Stimulated activated CD4-positive, alpha-beta T cell treated with anti-CD3 and anti-CD28 coated beads, Interleukin-4, amount 100 ng/mL, for 48 hours (primary cell): ENCODE data around the gene ABI1.
"Not testable (repeated sequence)": the region's sequence is repeated elsewhere in the genome, so short reads cannot be mapped to it uniquely, and the experiment has no call there.

Source experiments
- DNase-seq, 2 donors: peaks; one replicate each; pipeline ENCODE4 v3.0.0-alpha.2; 2020; ENCODE audit warnings: low read depth in 2 of 2

Gene ABI1

DNA sequence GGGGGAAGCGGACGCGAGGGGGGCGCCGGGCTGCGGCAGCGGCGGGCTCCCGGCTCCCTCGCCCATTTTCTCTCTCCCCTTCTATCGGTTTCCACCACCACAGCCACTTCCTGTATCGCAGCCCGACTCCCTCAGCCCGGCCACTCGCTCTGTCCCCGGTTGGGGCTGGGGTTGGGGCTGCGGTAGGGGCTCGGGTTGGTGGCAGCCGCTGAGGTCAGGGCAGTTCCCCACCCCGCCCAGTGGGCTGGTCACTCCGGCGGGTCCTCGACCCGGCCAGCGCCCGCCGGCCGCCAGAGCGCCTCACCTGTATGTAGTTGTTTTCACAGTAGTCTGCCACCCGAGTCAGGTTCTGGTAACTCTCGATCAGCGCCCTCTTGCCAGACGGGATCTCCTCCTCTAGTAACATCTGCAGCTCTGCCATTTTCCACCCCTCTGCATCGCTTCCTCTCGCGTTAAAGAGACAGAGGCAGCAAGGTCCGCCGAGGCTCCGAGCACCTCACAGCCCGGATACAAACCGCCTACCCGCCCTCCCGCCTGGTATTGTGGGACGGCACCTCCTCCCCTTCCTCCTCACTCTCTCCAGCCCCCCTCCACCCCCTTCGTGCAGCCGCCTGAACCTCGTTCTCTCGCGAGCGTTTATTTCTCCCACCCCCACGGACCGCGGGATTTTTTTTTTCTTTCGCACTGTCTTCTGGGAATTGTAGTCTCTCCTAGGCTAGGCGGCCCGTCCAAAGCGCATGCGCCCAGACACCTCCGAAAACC is at the start of gene ABI1:
TSS of gene ABI1 (minus strand) at position 516 of the 762 bp plus-strand sequence. CDS start at position 421, 95 bp downstream.
- peak; percentile 94 to 97 for DNase-seq

DNA sequence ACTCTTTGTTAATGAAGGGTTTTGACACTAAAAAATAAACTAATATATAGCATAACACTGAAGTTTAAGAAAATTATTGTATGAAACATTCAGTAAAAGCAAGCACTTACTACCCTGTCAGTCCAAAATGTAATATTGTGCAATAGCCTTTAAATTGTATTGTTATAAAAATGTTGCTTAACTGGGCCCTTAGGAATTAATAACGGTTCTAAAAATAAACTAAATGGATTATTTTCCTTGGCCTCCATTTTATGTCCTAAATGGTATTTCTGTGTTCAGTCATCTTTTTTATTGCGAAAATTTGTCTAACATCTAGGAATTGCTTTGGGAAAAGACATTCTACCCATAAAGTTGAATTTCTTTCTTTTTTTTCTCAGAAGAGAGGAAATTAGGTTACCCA is 49.0 kb upstream of the ABI1 start:
- no peak for DNase-seq

DNA sequence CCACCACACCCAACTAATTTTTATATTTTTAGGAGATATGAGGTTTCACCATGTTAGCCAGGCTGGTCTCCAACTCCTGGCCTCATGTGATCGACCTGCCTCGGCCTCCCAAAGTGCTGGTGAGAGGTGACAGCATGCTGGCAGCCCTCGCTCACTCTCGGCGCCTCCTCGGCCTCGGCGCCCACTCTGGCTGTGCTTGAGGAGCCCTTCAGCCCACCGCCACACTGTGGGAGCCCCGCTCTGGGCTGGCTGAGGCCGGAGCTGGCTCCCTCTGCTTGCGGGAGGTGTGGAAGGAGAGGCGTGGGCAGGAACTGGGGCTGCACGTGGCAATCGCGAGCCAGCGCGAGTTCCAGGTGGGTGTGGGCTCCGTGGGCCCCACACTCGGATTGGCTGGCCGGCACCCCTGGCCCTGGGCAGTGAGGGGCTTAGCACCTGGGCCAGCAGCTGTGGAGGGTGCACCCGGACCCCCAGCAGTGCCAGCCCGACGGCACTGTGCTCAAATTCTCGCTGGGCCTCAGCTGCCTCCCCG is 44.6 kb upstream of the ABI1 start:
- DNase-seq, result not testable (repeated sequence)

DNA sequence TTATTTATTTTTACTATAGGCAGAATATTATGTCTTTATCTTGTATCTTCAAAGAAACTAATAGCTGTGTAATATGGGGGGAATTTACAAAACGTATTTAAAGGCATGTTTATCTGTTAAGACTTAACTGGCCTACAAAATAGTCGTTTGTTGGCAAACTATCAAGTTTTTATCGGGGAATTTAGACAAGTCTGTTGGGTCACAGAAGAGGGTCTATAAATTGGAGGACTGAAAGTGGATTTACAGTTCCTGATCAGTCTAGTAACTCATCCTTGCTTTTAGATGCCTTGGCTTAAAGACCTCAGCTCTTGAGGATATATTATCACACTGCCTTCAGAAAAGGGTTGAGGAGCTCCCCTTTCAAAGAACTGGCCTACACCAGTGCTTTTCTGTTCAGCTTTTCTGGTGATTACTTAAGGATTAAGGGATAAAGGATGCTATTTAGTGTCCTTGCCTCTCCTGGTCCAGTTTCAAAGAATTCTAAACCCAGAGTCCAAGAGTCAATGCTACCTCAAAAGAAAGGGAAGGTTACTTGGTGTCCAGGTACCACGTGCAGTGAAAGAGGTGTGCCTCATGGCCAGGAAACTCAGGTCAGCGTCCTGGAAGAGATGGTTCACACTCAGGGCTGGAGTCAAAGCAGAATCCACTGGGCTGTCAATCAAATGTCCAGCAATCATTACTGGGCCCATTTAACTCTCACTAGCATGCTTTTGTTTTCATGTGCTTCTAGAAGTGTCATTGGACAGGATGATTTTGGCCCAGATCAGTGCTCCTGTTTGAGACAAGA is 42.9 kb upstream of the ABI1 start:
- no peak for DNase-seq

DNA sequence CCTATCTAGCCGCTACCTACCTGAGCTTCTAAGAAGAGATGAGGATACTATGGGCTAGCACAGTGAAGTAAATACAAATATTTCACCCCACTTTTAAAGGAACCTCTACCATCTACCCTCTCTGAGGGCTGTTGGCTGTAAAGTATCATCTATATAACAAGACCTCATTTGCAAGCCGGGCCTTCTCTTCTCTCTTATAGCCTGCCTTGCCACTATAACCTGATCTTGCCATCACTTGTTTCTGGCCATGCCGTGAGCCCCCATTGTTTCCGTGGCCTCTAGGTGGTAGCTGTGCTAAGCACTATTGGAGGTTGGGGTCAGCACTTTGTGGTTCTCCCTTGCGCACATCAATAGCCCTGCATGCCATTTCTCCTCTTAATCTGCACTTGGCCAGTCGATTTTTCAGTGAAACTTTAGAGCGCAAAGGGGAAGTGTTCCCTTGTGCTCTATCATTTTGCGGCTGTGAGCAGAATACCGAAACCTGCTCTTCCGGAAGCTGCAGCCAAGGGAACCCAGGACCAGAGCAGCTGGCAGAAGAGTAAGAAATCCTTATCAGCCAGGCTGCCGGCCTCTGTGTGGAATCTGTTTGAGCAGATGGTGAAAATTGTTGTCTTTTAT is 31.7 kb upstream of the ABI1 start:
- DNase-seq, result not testable (repeated sequence)

DNA sequence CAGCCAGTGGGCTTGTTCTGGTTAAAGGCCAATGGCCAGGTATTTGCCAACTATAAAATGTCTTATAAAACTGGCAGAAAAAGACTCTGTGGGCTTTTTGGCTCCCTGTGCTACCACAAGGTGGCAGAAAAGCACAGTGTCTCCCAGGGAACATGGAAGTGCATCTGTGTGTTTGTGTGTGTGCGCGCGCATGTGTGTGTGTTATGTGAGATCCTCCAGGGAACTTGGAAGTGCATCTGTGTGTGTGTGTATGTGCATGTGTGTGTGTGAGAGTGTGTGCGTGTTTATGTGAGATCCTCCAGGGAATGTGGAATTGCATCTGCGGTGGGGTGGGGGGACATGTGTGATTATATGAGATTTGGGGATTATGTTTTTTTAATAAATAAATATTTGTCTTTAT is 30.2 kb upstream of the ABI1 start:
- peak; percentile 38 to 41 for DNase-seq

DNA sequence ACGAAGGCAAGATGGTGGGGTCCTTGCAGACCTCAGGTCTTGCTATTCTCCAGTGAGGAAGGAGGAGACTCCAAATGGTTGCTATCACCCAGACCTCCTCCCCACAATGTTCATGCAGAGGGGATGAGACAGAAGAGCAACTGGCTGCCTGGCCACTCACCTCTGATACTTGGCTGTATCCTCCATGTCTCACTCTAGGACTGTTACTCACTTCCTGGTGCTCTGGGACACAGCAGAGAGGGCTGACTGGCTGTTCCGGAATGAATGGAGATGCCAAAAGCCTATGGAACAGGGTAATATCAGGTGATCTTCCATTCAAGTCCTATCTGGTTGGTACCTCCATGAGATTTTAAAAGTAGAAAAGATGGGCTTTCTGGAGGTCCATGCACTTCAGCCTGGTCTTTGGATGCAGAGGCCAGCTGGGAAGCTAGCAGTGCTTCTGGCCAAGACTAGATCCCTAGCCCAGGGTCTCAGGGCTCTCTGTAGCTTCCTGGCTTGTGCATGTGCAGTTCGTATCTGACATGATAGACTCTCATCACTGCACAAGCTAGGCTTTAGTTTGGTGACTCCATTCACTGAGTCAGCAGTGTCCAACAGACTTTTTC is 27.0 kb upstream of the ABI1 start:
- no peak for DNase-seq

DNA sequence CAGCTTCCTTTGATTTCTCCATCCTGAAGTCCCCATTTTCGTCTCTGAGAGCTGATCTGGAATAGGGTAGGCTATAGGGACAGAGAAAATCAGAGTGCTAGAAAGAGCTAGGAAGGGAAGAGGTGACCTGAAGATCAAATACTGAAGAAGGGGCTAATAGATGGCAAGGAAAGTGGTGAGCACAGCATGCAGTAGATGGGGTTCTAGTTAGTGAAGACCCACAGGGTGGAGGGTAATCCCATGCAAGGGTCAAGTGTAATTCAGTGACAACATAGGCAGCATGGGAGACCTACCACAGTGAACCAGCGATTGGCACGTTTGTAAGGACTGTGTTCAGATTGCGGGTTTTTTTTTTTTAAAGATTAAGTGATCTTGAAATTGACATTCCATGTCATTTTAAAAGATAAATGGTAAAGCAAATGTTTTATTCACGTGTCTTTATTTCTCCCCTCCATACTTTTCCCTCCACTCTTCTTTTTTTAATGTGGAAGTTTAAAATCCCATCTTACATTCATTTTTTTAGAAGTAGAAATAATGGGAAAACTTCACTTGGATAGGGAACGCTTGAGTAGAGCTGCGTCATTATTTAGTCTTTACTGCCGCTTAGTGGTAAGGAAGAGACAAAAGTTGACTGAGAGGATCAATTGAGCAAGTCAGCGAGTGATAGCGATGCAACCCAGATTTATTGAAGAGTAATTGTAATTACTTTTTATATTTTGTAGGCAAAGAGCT is 21.0 kb upstream of the ABI1 start:
- DNase-seq, result no peak

DNA sequence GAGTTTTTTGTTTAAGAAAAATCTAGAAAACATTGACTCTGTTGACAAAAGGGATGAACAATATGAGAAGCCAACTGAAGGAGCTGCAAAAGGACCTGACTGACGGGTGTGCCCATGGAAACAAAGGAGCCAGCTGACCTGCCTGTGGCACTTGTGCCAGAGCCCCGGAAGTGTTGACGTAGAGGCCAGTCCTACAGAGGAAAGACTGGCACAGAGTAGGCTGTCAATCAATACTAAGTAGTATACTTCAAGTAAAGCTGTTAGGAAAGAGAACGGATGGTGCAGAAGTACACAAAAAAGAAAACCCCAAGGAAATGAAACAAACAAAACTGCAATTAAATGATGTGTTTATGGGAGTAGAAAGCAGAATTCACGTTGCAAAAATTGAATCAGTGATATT is 19.0 kb upstream of the ABI1 start:
- DNase-seq, result no peak

DNA sequence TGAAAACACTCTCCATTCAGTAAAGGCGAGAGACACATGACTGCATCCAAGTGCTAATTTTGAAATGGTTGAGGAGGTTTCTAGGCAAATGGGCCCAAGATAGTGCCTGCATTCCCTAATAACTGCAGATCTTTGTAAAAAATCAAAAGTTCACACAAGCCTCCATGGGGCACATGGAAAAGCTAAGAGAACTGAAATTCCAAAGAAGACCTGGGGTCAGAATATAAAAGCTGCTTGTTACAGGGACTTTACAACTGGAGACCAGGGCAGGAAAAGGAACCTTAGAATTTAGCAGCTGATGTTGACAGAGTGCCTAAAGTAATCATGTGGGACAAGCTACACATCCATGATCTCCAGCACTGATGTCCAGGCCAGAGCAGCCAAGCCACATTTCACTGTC is 10.0 kb upstream of the ABI1 start:
- no peak for DNase-seq

DNA sequence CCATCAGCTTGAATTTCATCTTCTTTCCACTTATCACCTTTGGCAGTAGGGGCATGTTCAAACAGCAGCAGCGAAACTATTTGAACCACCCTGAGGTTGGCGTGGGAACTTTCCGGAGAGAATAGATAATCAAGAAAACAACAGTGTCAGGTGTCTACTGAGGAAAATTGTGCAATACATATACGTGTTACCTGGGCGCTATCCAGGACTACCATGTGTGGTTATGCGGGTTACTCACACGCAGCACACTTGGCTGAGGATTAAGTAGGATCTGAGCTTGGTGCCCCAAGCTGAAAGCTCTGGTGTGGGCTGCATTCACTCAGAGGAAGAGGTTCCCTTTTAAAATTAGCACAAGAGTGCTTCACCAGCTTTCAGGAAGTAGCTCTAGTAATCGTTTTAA is 8.8 kb upstream of the ABI1 start:
- no peak for DNase-seq

DNA sequence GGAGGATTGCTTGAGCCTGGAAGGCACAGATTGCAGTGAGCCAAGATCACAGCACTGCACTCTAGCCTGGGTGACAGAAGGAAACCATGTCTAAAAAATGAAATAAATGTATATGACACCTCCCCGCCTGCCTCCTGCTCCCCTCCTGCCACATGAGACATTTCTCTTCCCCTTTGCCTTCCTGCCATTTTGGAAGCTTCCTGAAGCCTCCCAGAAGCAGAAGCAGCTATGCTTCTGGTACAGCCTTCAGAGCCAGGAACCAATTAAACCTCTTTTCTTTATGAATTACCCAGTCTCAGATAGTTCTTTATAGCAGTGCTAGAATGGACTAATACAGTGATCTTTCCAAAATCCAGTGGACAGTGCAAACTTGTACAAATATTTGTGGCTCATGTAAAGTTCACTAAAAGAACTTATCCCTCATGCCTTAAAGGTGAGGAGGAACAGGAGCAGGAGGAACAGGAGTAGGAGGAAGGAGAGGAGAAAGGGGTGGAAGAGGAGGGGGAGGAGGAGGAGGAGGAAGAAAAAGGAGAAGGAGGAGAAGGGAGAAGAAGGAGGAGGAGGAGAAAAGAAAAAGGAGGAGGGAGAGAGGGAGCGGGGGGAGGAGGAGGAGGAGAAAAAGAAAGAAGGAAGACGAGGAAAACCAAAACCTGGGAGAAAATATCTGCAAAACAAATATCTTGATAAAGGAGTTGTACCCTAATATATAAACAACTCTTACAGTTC is 2.8 kb upstream of the ABI1 start:
- no peak for DNase-seq

DNA sequence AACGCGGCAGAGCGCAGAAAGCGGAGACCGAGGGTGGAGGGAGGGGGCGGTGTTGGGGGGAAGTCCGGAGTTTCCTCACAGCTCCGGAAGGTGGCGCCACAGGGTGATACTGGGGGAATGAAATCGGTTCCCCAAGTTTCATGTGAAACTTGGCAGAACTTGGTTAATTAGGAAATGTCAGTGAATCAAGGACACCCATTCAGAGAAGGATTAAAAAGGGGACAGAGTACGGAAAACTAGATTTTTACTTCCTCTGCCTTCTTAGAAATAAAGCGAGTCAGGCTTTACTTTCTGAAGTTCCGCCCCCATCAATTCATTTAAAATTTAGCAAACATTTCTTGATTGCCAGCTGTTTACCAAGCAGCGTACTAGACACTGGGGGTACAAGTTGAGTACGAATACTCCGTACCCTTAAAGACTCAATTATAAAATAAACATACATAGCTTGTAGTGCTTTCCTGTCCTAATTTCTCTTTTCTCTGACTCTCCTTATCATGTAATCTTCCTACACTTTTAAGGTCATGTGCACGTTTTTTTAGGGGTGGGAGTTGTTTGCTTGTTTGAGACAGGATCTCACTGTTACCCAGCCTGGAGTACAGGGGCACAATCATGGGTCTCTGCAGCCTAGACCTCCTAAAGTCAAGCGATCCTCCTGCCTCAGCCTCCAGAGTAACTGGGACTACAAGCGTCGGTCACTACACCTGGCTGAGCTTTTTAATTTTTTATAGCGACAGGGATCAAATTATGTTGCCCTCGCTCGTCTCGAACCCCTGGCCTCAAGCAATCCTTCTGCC is 644 bp upstream of the ABI1 start:
- DNase-seq, result no peak

DNA sequence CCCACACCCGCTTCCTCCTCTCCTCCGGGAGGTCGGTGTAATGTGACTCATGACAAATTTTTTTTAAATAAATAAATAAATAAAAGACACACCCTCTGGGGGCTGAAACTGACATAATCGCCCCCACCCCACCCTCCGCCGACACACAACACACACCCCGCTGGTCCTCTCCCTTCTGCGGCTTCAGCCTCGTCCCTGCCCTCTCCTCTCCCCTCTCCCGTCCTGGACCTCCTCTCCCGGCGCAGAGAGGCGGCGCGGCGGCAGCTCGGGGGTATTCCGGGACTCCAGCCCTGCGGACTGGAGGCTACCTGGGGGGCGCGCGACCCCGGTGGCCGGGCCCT is 686 bp downstream of the ABI1 start:
- peak; percentile 27 to 30 for DNase-seq

DNA sequence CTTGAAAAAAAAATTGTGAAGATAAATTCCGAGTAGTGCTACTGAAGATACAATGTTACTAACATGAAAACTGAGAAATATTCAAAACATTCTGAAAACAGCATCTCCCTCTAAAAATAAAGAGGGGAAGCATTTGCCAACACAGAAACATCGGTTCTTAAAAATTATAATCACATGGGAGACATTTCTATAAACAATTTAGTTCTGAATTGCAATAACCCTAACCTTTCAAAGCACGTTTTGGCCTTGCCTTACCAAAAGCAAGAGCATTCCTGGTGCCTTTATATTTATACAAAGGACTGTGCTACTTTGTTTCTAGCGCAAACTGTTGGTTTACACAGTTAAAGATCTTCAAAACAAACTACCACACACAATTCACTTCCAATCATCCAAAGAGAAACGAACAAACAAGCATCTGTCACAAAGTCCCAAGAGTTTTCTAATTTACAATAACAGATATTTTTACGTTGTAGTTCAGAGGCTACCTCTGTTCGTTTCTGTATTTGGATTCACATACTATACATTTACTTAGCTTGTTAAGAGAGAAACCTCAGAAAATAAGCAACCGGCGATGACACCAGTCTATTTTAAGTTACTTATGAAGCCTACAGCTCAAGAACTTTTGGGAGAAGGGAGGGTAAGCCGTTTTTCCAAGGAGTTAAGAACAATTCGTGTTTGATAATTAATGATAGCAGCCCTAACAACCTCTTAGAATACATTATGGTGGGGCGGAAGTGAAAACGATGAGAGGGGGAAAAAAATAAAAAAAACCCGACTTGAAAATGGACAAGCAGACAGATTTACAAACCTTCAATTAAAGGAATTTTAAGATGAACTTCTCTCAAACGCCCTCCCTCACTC is 1.3 kb downstream of the ABI1 start:
- no peak for DNase-seq

DNA sequence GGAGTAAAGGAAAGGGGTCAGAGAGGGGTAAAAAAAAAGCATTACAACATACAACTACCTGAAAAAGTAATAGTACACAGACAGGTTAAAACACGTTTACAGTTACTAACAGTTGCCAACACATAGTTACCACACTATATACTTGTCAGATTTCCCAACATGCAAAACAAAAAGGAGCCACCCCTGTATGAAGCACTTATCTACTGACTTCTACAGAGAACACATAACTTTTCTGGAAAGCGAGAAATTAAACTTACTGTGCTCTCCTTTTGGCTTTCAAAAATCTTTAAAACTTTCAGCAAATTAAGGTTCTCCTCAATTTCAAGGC is 2.1 kb downstream of the ABI1 start:
- no peak for DNase-seq

DNA sequence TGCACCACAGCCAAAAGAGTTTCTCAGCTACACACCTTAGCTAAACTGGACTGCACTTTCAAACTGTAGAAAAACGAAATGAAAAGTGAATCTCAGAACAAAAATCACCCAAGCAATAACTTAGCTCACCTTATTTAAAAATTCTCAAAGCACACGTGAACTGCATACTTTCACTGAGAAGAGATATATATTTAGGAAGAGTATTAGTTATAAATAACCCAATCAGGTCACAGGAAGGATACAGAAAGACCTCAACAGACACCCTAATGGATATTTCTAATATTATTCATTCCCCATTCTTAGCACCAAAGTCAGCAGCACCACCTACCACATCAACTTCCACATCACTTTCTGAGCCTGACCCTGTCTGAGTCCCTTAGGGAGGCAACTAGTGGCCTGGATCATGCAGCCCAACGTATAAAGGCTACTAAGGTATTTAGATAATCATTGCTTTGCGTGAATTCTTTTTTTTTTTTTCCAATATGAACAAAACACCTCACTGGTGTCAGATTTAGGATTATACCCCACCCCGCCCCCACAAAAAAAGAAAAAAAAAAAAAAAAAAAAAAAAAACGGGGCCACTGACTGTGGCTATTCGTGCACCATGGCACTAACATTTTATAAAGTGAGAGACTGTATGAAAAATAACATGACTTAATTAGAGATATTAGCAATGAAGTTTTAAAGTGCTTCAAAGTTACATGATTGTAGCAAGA is 2.6 kb downstream of the ABI1 start:
- no peak for DNase-seq

DNA sequence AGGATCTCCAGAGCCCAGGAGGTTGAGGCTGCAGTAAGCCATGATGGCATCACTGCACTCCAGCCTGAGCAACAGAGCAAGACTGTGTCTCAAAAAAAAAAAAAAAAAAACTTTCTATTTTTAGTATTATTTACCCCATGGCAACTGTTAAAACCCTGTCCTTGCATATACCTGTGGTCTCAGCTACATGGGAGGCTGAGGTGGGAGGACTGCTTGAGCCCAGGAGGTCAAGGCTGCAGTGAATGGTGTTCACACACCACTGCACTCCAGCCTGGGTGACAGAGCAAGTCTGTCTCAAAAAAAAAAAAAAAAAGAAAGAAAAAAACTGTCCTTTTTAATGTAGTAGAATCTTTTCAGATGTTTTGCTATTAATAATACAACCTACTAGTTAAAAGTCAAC is 3.2 kb downstream of the ABI1 start:
- not testable (repeated sequence) for DNase-seq

DNA sequence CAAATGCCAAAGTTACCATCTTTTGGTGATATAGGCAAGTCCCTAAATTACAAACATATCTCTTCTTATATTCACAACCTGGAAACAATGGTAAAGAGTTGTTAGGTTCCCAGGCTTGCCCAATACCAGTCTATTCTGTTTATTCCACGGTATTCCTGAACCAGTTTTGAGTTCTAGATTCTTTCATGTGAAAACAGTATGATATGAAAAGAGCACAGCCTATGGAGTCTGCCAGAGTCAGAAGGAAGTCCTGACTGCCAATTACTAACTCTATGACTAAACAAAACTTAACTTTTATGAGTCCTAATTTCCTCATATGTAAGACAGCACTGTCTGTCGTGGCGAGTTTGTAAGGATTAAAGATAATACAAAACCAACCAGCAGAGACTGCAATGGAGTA is 5.6 kb downstream of the ABI1 start:
- no peak for DNase-seq
